T-helper 1 cell (primary cell): ENCODE data around the gene USP37.

Experiments
- DNase-seq, 5 donors: peaks; one replicate each; pipeline ENCODE4 v3.0.0-alpha.2; 2012 to 2020

Gene USP37

GRCh38 chr2:218400930-218401881 is 166.9 kb downstream of the USP37 start:
- DNase-seq, result no peak
